ENCODE data around the gene RSRC2.

DNA sequence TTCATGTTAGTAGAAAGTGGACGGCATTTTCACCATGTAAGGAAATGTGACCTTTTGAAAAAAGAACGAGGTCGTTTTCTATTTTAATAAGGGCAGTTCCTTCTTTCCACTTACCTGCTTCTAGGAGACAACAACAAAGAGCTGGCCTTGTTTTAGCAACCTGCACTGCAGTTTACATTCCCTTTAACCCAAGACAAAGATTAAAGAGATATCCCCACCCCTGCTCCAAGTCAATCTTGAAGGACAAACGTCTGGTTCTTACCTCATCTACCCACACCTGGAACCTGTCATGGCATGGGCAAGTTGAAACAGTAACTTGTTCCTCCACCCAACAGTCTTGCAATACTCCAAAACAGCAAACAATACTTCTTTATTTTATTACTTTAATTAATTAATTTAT lies 58.8 kb downstream of the RSRC2 start:
- TF ChIP-seq, protein P1, sequence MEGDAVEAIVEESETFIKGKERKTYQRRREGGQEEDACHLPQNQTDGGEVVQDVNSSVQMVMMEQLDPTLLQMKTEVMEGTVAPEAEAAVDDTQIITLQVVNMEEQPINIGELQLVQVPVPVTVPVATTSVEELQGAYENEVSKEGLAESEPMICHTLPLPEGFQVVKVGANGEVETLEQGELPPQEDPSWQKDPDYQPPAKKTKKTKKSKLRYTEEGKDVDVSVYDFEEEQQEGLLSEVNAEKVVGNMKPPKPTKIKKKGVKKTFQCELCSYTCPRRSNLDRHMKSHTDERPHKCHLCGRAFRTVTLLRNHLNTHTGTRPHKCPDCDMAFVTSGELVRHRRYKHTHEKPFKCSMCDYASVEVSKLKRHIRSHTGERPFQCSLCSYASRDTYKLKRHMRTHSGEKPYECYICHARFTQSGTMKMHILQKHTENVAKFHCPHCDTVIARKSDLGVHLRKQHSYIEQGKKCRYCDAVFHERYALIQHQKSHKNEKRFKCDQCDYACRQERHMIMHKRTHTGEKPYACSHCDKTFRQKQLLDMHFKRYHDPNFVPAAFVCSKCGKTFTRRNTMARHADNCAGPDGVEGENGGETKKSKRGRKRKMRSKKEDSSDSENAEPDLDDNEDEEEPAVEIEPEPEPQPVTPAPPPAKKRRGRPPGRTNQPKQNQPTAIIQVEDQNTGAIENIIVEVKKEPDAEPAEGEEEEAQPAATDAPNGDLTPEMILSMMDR (conservative IDR thresholded peaks at IDR 0.05; ENCODE audit: low read depth, low read length) = no peak
- TF ChIP-seq EZH2 (IDR thresholded peaks at IDR 0.05; ENCODE audit: low read length, unreplicated experiment) (no peak), EZH2phosphoT487 (IDR thresholded peaks at IDR 0.05; ENCODE audit: borderline replicate concordance, low read length) (no peak)

Data from PC-3 (cell line).